ENCODE measurements around the gene HS3ST3B1. TPM values are rescaled to one million over a fixed set of nuclear protein-coding genes. Genes with fewer than 3 reads are reported as not detected.

The HS3ST3B1 gene
- total and polyA plus RNA-seq, 12 donors: 0.73 to 5.9 (median 2.0) TPM

DNA sequence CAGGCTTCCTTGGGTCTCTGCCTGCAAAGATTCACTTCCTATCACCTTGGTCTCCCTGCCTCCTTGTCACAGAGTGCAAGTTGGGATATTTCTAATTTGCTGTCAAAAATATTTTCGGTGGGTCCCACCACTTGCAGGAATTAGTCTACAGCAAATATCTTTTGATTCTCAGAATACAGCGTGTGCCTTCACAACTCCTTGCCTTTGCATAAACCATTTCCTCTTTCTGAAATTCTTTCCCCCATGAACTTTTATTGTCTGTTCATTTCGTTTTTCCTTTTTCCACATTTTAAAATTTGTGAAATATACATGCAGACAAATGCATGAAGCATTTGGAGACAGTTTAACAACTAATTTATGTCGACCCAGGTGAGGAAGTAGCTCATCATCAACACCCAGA, 60.0 kb downstream of the HS3ST3B1 start:
- 55 to 64% methylated on average over 4 of the region's 4 CpGs for WGBS, 2 donors
- H3K4me1 ChIP-seq: peaks cover 0 to 25% (median 0%) of the 10 kb centered on the region in 9 donors
- no peak overlapping the region for H3K4me3 ChIP-seq
- no peak for DNase-seq
- intact Hi-C loops (cut with DNase I): no loop called here
- H3K9me3 ChIP-seq: no peaks in the 10 kb centered on the region
- no peak for ATAC-seq
- no peaks in the 10 kb centered on the region for H3K36me3 ChIP-seq
- no peak overlapping the region for H3K27ac ChIP-seq
- peaks cover 0 to 9% (median 1%) of the 10 kb centered on the region in 7 donors for H3K27me3 ChIP-seq
- TF ChIP-seq, protein P1, sequence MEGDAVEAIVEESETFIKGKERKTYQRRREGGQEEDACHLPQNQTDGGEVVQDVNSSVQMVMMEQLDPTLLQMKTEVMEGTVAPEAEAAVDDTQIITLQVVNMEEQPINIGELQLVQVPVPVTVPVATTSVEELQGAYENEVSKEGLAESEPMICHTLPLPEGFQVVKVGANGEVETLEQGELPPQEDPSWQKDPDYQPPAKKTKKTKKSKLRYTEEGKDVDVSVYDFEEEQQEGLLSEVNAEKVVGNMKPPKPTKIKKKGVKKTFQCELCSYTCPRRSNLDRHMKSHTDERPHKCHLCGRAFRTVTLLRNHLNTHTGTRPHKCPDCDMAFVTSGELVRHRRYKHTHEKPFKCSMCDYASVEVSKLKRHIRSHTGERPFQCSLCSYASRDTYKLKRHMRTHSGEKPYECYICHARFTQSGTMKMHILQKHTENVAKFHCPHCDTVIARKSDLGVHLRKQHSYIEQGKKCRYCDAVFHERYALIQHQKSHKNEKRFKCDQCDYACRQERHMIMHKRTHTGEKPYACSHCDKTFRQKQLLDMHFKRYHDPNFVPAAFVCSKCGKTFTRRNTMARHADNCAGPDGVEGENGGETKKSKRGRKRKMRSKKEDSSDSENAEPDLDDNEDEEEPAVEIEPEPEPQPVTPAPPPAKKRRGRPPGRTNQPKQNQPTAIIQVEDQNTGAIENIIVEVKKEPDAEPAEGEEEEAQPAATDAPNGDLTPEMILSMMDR (IDR thresholded peaks at IDR 0.05): no peak

DNA sequence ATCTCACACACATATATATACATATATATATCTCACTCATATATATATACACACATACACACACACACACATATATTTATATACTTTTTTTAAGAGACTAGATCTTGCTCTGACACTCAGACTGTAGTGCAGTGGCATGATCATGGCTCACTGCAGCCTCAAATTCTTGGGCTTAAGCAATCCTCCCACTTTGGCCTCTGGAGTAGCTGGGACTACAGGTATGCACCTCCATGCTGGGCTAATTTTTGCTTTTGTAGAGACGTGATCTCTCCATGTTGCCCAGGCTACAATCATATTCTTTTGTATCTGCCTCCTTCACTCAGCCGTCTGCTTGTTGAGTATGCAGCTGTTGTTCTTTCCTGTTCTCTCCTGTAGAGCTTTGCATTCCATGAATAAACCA, 60.6 kb downstream of the HS3ST3B1 start:
- 51 to 59% methylated on average over 2 of the region's 2 CpGs for WGBS, 2 donors
- H3K4me3 ChIP-seq: no peak overlapping the region
- intact Hi-C loops (cut with DNase I): no loop called here
- ATAC-seq (no peak), DNase-seq (no peak)
- TF ChIP-seq, protein P1 (IDR thresholded peaks at IDR 0.05): no peak
- H3K27me3 ChIP-seq: peaks cover 0 to 5% (median 0%) of the 10 kb centered on the region in 7 donors
- no peaks in the 10 kb centered on the region for H3K9me3 ChIP-seq
- H3K27ac ChIP-seq: no peak overlapping the region
- H3K4me1 ChIP-seq: peaks cover 0 to 25% (median 0%) of the 10 kb centered on the region in 9 donors
- H3K36me3 ChIP-seq: no peaks in the 10 kb centered on the region

GRCh38 chr17:14361945-14362508, 61.1 kb downstream of the HS3ST3B1 start:
- TF ChIP-seq, protein P1 (IDR thresholded peaks at IDR 0.05): no peak
- 69 to 77% methylated on average over 2 of the region's 2 CpGs for WGBS, 2 donors
- DNase-seq: no peak

GRCh38 chr17:14366199-14366598, 65.3 kb downstream of the HS3ST3B1 start:
- no peak for DNase-seq
- WGBS, 2 donors: 67 to 68% methylated on average over 3 of the region's 3 CpGs
- Histone ChIP-seq H3K27me3 (peaks cover 0 to 5% (median 0%) of the 10 kb centered on the region in 7 donors), H3K4me3 (no peak overlapping the region), H3K36me3 (no peaks in the 10 kb centered on the region), H3K4me1 (no peaks in the 10 kb centered on the region), H3K27ac (no peak overlapping the region), H3K9me3 (no peaks in the 10 kb centered on the region)
- ATAC-seq: no peak
- TF ChIP-seq, protein P1 (IDR thresholded peaks at IDR 0.05): no peak
- intact Hi-C loops (cut with DNase I): no loop called here

More at GRCh38 chr17:14361945-14362508, 61.1 kb downstream of the HS3ST3B1 start:
- no peak for ATAC-seq
- H3K9me3 ChIP-seq: no peaks in the 10 kb centered on the region
- H3K4me3 ChIP-seq: no peak overlapping the region
- H3K27me3 ChIP-seq: peaks cover 0 to 5% (median 0%) of the 10 kb centered on the region in 7 donors
- intact Hi-C loops (cut with DNase I): no loop called here
- H3K36me3 ChIP-seq: no peaks in the 10 kb centered on the region
- H3K27ac ChIP-seq: no peak overlapping the region
- peaks cover 0 to 25% (median 0%) of the 10 kb centered on the region in 9 donors for H3K4me1 ChIP-seq
